AG04450 (cell line): Measurements from ENCODE around the gene DGAT2. TPM values are rescaled to one million over a fixed set of nuclear protein-coding genes. Genes with fewer than 3 reads are reported as not detected.
"Not testable (repeated sequence)": the region's sequence is repeated elsewhere in the genome, so short reads cannot be mapped to it uniquely, and the experiment has no call there.

ENCODE experiments used
- CTCF ChIA-PET: fragments of 300-600, 350-600 bp; formaldehyde crosslinking; extraction: SDS; loops from one replicate; lab custom pipeline; 2022; ENCODE audit warnings: antibody characterized with exemption, inconsistent platforms; lab: Charles Lee
- POLR2A ChIA-PET: fragments of 350-600 bp; formaldehyde crosslinking; extraction: SDS; loops from one replicate; lab custom pipeline; 2021; ENCODE audit warnings: antibody characterized with exemption, inconsistent platforms; lab: Yijun Ruan, JAX
- DNase-seq: peaks from one replicate; pipeline ENCODE4 v3.0.0-alpha.2; 2011; ENCODE audit warnings: low read depth, low spot score
- H3K27ac ChIP-seq: one replicate; pipeline ENCODE4 v1.5.1; 2012; ENCODE audit warnings: low read depth, low read length, control low read depth
- H3K27me3 ChIP-seq: one replicate; pipeline ENCODE4 v1.6.0; 2012; ENCODE audit warnings: low read length; ENCODE audit not compliant: control insufficient read depth, insufficient read depth
- H3K4me3 ChIP-seq: 2 replicates; pipeline ENCODE4 v1.5.1; 2011; ENCODE audit warnings: mild to moderate bottlenecking, low read depth, low read length, control low read depth
- H3K9me3 ChIP-seq: 2 replicates; pipeline ENCODE4 v1.5.1; 2012; ENCODE audit warnings: low read length; ENCODE audit not compliant: control insufficient read depth, insufficient read depth
- CTCF ChIP-seq: IDR thresholded peaks from 2 replicates; pipeline ENCODE4 v1.5.1; 2011; ENCODE audit warnings: low read depth, low read length, control low read depth, inconsistent platforms
- polyA plus RNA-seq: library from polyadenylated mRNA; depleted of rRNA; stranded (reverse); fragments of >200 nt; gene quantifications from 2 replicates; pipeline ENCODE4 v1.2.3, GENCODE V29; 2011

The DGAT2 gene
- polyA plus RNA-seq, 1 experiment, result 0.56 TPM

GRCh38 chr11:75743711-75744563 is 24.6 kb upstream of the DGAT2 start:
- H3K27ac ChIP-seq, result no peak overlapping the region
- CTCF ChIA-PET, result no interaction called here
- DNase-seq, result no peak
- H3K27me3 ChIP-seq, result peaks cover 32% of the 10 kb centered on the region
- no peak for TF ChIP-seq CTCF
- POLR2A ChIA-PET, result no interaction called here
- no peak overlapping the region for H3K4me3 ChIP-seq
- H3K9me3 ChIP-seq, result no peaks in the 10 kb centered on the region

GRCh38 chr11:75745807-75746206 is 22.8 kb upstream of the DGAT2 start:
- no peak for DNase-seq
- ChIA-PET POLR2A (no interaction called here), CTCF (no interaction called here)
- H3K9me3 ChIP-seq, result no peaks in the 10 kb centered on the region
- no peak overlapping the region for H3K27ac ChIP-seq
- peaks cover 30% of the 10 kb centered on the region for H3K27me3 ChIP-seq
- TF ChIP-seq CTCF, result no peak
- no peak overlapping the region for H3K4me3 ChIP-seq

GRCh38 chr11:75748729-75749273 is 19.8 kb upstream of the DGAT2 start:
- DNase-seq, H3K9me3 ChIP-seq, POLR2A ChIA-PET, H3K27ac ChIP-seq, H3K4me3 ChIP-seq, CTCF ChIA-PET: not testable (repeated sequence)
- H3K27me3 ChIP-seq, result peaks cover 22% of the 10 kb centered on the region

GRCh38 chr11:75754933-75755332 is 13.6 kb upstream of the DGAT2 start:
- POLR2A ChIA-PET, H3K9me3 ChIP-seq, CTCF ChIA-PET, H3K27me3 ChIP-seq, H3K27ac ChIP-seq, DNase-seq, H3K4me3 ChIP-seq: not testable (repeated sequence)

GRCh38 chr11:75757651-75758050 is 10.9 kb upstream of the DGAT2 start:
- Histone ChIP-seq H3K9me3 (no peaks in the 10 kb centered on the region), H3K4me3 (no peak overlapping the region), H3K27me3 (peaks cover 5% of the 10 kb centered on the region), H3K27ac (no peak overlapping the region)
- TF ChIP-seq CTCF, result no peak
- CTCF ChIA-PET, result no interaction called here
- POLR2A ChIA-PET, result no interaction called here
- DNase-seq, result no peak

- H3K9me3 ChIP-seq, result no peaks in the 10 kb centered on the region
- POLR2A ChIA-PET, result no interaction called here
- CTCF ChIA-PET, result interaction anchor here (0.6 to 2.4 kb wide), 2 partner anchors 53 to 544 kb away, joined by 3 to 9 read pairs; no protein-coding TSS in a partner anchor
- H3K27me3 ChIP-seq, result peaks cover 11% of the 10 kb centered on the region
- H3K4me3 ChIP-seq, result no peak overlapping the region
- no peak for TF ChIP-seq CTCF
- no peak overlapping the region for H3K27ac ChIP-seq
- no peak for DNase-seq
These were observed 8.7 kb upstream of the DGAT2 start for GRCh38 chr11:75759832-75760231.
